NCI-H446 (cell line): ENCODE data around the gene PNPLA8.
"Not testable (repeated sequence)": the region's sequence is repeated elsewhere in the genome, so short reads cannot be mapped to it uniquely, and the experiment has no call there.

ENCODE experiments used
- DNase-seq, 2 experiments: peaks; one replicate each; lab custom pipeline; 2025; lab: John Stamatoyannopoulos, UW

The PNPLA8 gene

GRCh38 chr7:108525985-108526767 lies at the start of gene PNPLA8:
TSS of gene PNPLA8 (minus strand) at chr7:108526135. CDS start at chr7:108515491, 10,644 bp downstream.
- DNase-seq, result peak; percentile 94 to 98

- DNase-seq, result no peak
These were observed 49.2 kb upstream of the PNPLA8 start for GRCh38 chr7:108575156-108575555.

GRCh38 chr7:108572480-108572879 lies 46.5 kb upstream of the PNPLA8 start:
- no peak for DNase-seq

- peak; percentile 5 to 25 for DNase-seq
These were observed 44.3 kb upstream of the PNPLA8 start for GRCh38 chr7:108570146-108570755.

- DNase-seq, result peak; percentile 97 to 98
These were observed 43.6 kb upstream of the PNPLA8 start, which contains the start of the genes DNAJB9 and THAP5 for GRCh38 chr7:108569381-108570145. TSS of gene DNAJB9 (plus strand) at chr7:108569874. CDS start at chr7:108571727, 1,853 bp downstream. TSS of gene THAP5 (minus strand) at chr7:108569706. CDS start at chr7:108569569, 137 bp downstream.

- DNase-seq, result no peak
These were observed 43.0 kb upstream of the PNPLA8 start for GRCh38 chr7:108568801-108569380.

- DNase-seq, result no peak
These were observed 40.1 kb upstream of the PNPLA8 start for GRCh38 chr7:108565987-108566386.

- DNase-seq, result no peak
These were observed 35.2 kb upstream of the PNPLA8 start for GRCh38 chr7:108561047-108561619.

- DNase-seq, result no peak
These were observed 33.3 kb upstream of the PNPLA8 start for GRCh38 chr7:108559253-108559652.

GRCh38 chr7:108557617-108558016 lies 31.7 kb upstream of the PNPLA8 start:
- no peak for DNase-seq

GRCh38 chr7:108557191-108557590 lies 31.3 kb upstream of the PNPLA8 start:
- DNase-seq, result no peak

- DNase-seq, result not testable (repeated sequence)
These were observed 30.7 kb upstream of the PNPLA8 start for GRCh38 chr7:108556665-108557064.

GRCh38 chr7:108548141-108548896 lies 22.4 kb upstream of the PNPLA8 start:
- not testable (repeated sequence) for DNase-seq

- DNase-seq, result no peak
These were observed 15.5 kb upstream of the PNPLA8 start for GRCh38 chr7:108541478-108541877.

GRCh38 chr7:108538685-108539084 lies 12.8 kb upstream of the PNPLA8 start:
- not testable (repeated sequence) for DNase-seq

GRCh38 chr7:108538236-108538635 lies 12.3 kb upstream of the PNPLA8 start:
- not testable (repeated sequence) for DNase-seq

GRCh38 chr7:108537229-108537628 lies 11.3 kb upstream of the PNPLA8 start:
- DNase-seq, result no peak

- DNase-seq, result no peak
These were observed 9.8 kb upstream of the PNPLA8 start for GRCh38 chr7:108535744-108536143.

- DNase-seq, result no peak
These were observed 9.3 kb upstream of the PNPLA8 start for GRCh38 chr7:108535257-108535656.

GRCh38 chr7:108533712-108534111 lies 7.8 kb upstream of the PNPLA8 start:
- DNase-seq, result no peak

- no peak for DNase-seq
These were observed 3.4 kb upstream of the PNPLA8 start for GRCh38 chr7:108529341-108529740.
